DND-41 (cell line): ENCODE measurements around the gene PROB1.
A peak's percentile ranks its signal among the peaks of the same experiment; 100 is the strongest.

Experiments
- ATAC-seq: fragments of 200-7000 bp; cut with Tn5 transposase; 3 replicates; pipeline ENCODE4 v1.9.1; 2021; ENCODE audit warnings: low read depth; ENCODE audit not compliant: insufficient read depth
- DNase-seq: peaks from one replicate; pipeline ENCODE4 v3.0.0-alpha.2; 2020
- H2AFZ ChIP-seq: 2 replicates; pipeline ENCODE4 v1.6.0; 2012; ENCODE audit warnings: low read depth, low read length
- H3K27ac ChIP-seq: 2 replicates; pipeline ENCODE4 v1.5.1; 2012; ENCODE audit warnings: low read length, inconsistent platforms
- H3K27me3 ChIP-seq: fragments of 200-600 bp; sonication (generic); 2 replicates; pipeline ENCODE4 v1.6.0; 2012; ENCODE audit warnings: low read length, mild to moderate bottlenecking, inconsistent platforms; ENCODE audit not compliant: insufficient read depth, poor library complexity
- H3K36me3 ChIP-seq: 2 replicates; pipeline ENCODE4 v1.5.1; 2012; ENCODE audit warnings: low read length, inconsistent platforms; ENCODE audit not compliant: insufficient read depth
- H3K4me1 ChIP-seq: 2 replicates; pipeline ENCODE4 v1.5.1; 2012; ENCODE audit warnings: mild to moderate bottlenecking, low read length; ENCODE audit not compliant: insufficient read depth
- H3K4me2 ChIP-seq: 2 replicates; pipeline ENCODE4 v1.6.0; 2012; ENCODE audit warnings: mild to moderate bottlenecking, moderate library complexity, low read length, inconsistent platforms; ENCODE audit not compliant: insufficient read depth
- H3K4me3 ChIP-seq, 2 experiments: fragments of 200-600 bp in 1 of 2; shearing (Covaris generic) in 1 of 2; 2 replicates each; pipeline ENCODE4 v1.5.1; 2012 to 2016; ENCODE audit warnings: inconsistent platforms in 2 of 2, low read length in 2 of 2, mild to moderate bottlenecking in 2 of 2, low read depth in 1 of 2, moderate library complexity in 1 of 2
- H3K79me2 ChIP-seq: 2 replicates; pipeline ENCODE4 v1.6.0; 2012; ENCODE audit warnings: low read length, inconsistent platforms; ENCODE audit not compliant: insufficient read depth
- H3K9ac ChIP-seq: 2 replicates; pipeline ENCODE4 v1.6.0; 2012; ENCODE audit warnings: low read depth, mild to moderate bottlenecking, inconsistent platforms, low read length, moderate library complexity
- H3K9me3 ChIP-seq: 2 replicates; pipeline ENCODE4 v1.5.1; 2012; ENCODE audit warnings: low read length, moderate library complexity, mild to moderate bottlenecking, inconsistent platforms; ENCODE audit not compliant: insufficient read depth, severe bottlenecking
- H4K20me1 ChIP-seq: 2 replicates; pipeline ENCODE4 v1.6.0; 2012; ENCODE audit warnings: low read length; ENCODE audit not compliant: insufficient read depth
- CTCF ChIP-seq: IDR thresholded peaks from 2 replicates; pipeline ENCODE4 v1.5.1; 2012; ENCODE audit warnings: borderline replicate concordance, low read length, moderate library complexity, mild to moderate bottlenecking; ENCODE audit not compliant: poor library complexity, severe bottlenecking; ENCODE audit errors: extremely low read depth
- EZH2 ChIP-seq: IDR thresholded peaks from 3 replicates; pipeline ENCODE4 v1.6.1; 2012; ENCODE audit warnings: borderline replicate concordance, low read depth, mild to moderate bottlenecking, moderate library complexity, low read length, inconsistent platforms; ENCODE audit not compliant: severe bottlenecking

The PROB1 gene

GRCh38 chr5:139417214-139417613 lies 22.3 kb upstream of the PROB1 start:
- Histone ChIP-seq H4K20me1 (no peaks in the 10 kb centered on the region), H3K27ac (no peak overlapping the region), H3K4me1 (peaks cover 27% of the 10 kb centered on the region), H3K4me2 (no peak overlapping the region), H3K4me3 (no peak overlapping the region), H3K36me3 (peaks cover 27% of the 10 kb centered on the region; the same call in 1 of the 2 replicates), H3K9ac (no peak overlapping the region), H3K79me2 (no peaks in the 10 kb centered on the region), H3K27me3 (no peaks in the 10 kb centered on the region), H3K9me3 (no peaks in the 10 kb centered on the region), H2AFZ (no peak overlapping the region)
- TF ChIP-seq CTCF, result no peak
- no peak for TF ChIP-seq EZH2
- ATAC-seq, result no peak
- DNase-seq, result no peak

- DNase-seq (no peak), ATAC-seq (no peak)
- no peaks in the 10 kb centered on the region for H3K79me2 ChIP-seq
- H3K4me3 ChIP-seq, result no peak overlapping the region
- H3K9me3 ChIP-seq, result no peaks in the 10 kb centered on the region
- TF ChIP-seq CTCF (no peak), EZH2 (no peak)
- peaks cover 27% of the 10 kb centered on the region; the same call in 1 of the 2 replicates for H3K36me3 ChIP-seq
- peaks cover 27% of the 10 kb centered on the region for H3K4me1 ChIP-seq
- H3K27ac ChIP-seq, result peak overlapping the region; percentile 3; the same call in 1 of the 2 replicates
- no peaks in the 10 kb centered on the region for H3K27me3 ChIP-seq
- no peak overlapping the region for H2AFZ ChIP-seq
- H3K4me2 ChIP-seq, result no peak overlapping the region
- H3K9ac ChIP-seq, result no peak overlapping the region
- H4K20me1 ChIP-seq, result no peaks in the 10 kb centered on the region
Measured at GRCh38 chr5:139416651-139417050, 21.7 kb upstream of the PROB1 start.

GRCh38 chr5:139415869-139416268 lies 21.0 kb upstream of the PROB1 start:
- Histone ChIP-seq H3K4me1 (peaks cover 27% of the 10 kb centered on the region), H3K79me2 (no peaks in the 10 kb centered on the region), H3K27me3 (no peaks in the 10 kb centered on the region), H3K36me3 (peaks cover 27% of the 10 kb centered on the region; the same call in 1 of the 2 replicates), H3K4me3 (no peak overlapping the region), H3K4me2 (no peak overlapping the region), H3K27ac (peak overlapping the region; percentile 52; the same call in 1 of the 2 replicates), H4K20me1 (no peaks in the 10 kb centered on the region), H3K9ac (no peak overlapping the region), H2AFZ (no peak overlapping the region), H3K9me3 (no peaks in the 10 kb centered on the region)
- DNase-seq, result no peak
- no peak; the same call in 2 of the 3 replicates for ATAC-seq
- no peak for TF ChIP-seq EZH2

- peaks cover 27% of the 10 kb centered on the region for H3K4me1 ChIP-seq
Measured at GRCh38 chr5:139415221-139415861, 20.4 kb upstream of the PROB1 start.

More at GRCh38 chr5:139415221-139415861, 20.4 kb upstream of the PROB1 start:
- Histone ChIP-seq H3K4me3 (no peak overlapping the region), H3K9ac (no peak overlapping the region), H3K27me3 (no peaks in the 10 kb centered on the region), H3K4me2 (no peak overlapping the region), H2AFZ (no peak overlapping the region), H3K36me3 (peaks cover 26% of the 10 kb centered on the region; the same call in 1 of the 2 replicates), H3K79me2 (no peaks in the 10 kb centered on the region), H3K27ac (peak overlapping the region; percentile 52; the same call in 1 of the 2 replicates), H4K20me1 (no peaks in the 10 kb centered on the region), H3K9me3 (no peaks in the 10 kb centered on the region)
- ATAC-seq (peak; percentile 89), DNase-seq (peak; percentile 52)
- TF ChIP-seq EZH2 (no peak), CTCF (no peak)
